Lung (tissue), 12 donors: ENCODE data around the gene YTHDF2. TPM values are rescaled to one million over a fixed set of nuclear protein-coding genes. Genes with fewer than 3 reads are reported as not detected.

Source experiments
- ATAC-seq: fragments of 200-7000 bp; cut with Tn5 transposase; one replicate; pipeline ENCODE4 v1.9.1; 2020; ENCODE audit warnings: moderate number of reproducible peaks; ENCODE audit not compliant: insufficient read depth, low FRiP score
- DNase-seq, 3 donors: peaks; one replicate each; pipeline ENCODE4 v3.0.0-alpha.2; 2013 to 2017
- H3K27ac ChIP-seq, 2 donors: one replicate each; pipeline ENCODE4 v1.5.1; 2013; ENCODE audit warnings: mild to moderate bottlenecking in 2 of 2, moderate library complexity in 2 of 2, control low read depth in 1 of 2, inconsistent platforms in 1 of 2, low read depth in 1 of 2, low read length in 1 of 2
- H3K27me3 ChIP-seq, 3 donors: one replicate each; pipeline ENCODE4 v1.5.1; 2013; ENCODE audit warnings: low read length in 2 of 3; ENCODE audit not compliant: control insufficient read depth in 3 of 3, insufficient read depth in 3 of 3
- H3K36me3 ChIP-seq, 4 donors: one replicate each; pipeline ENCODE4 v1.5.1; 2013; ENCODE audit warnings: low read length in 4 of 4, mild to moderate bottlenecking in 1 of 4, moderate library complexity in 1 of 4; ENCODE audit not compliant: control insufficient read depth in 4 of 4, insufficient read depth in 4 of 4
- H3K4me1 ChIP-seq, 5 donors: one replicate each; pipeline ENCODE4 v1.5.1; 2013; ENCODE audit warnings: low read length in 5 of 5, mild to moderate bottlenecking in 2 of 5, moderate library complexity in 1 of 5; ENCODE audit not compliant: control insufficient read depth in 5 of 5, insufficient read depth in 5 of 5
- H3K4me3 ChIP-seq: one replicate; pipeline ENCODE4 v1.5.1; 2013; ENCODE audit warnings: mild to moderate bottlenecking, control low read depth, moderate library complexity
- H3K9ac ChIP-seq, 2 donors: one replicate each; pipeline ENCODE4 v1.5.1; 2013; ENCODE audit warnings: low read length in 2 of 2, control low read depth in 1 of 2; ENCODE audit not compliant: insufficient read depth in 1 of 2
- H3K9me3 ChIP-seq, 4 donors: one replicate each; pipeline ENCODE4 v1.5.1; 2013; ENCODE audit warnings: low read length in 3 of 4, mild to moderate bottlenecking in 1 of 4, moderate library complexity in 1 of 4; ENCODE audit not compliant: control insufficient read depth in 4 of 4, insufficient read depth in 3 of 4
- CTCF ChIP-seq: IDR thresholded peaks from 2 replicates; pipeline ENCODE4 v1.5.1; 2012; ENCODE audit warnings: mild to moderate bottlenecking; ENCODE audit errors: control extremely low read depth, extremely low read depth
- WGBS, 2 donors: extraction: QIAGEN DNeasy Blood & Tissue Kit; methylation state at CpG; one replicate each; pipeline ENCODE4 v1.1.7; 2013; 5-methylcytosine and 5-hydroxymethylcytosine counted together
- polyA plus RNA-seq, 2 donors: library from polyadenylated mRNA; stranded (reverse); fragments of 200-250 nt; gene quantifications; one replicate each; pipeline ENCODE4 v1.2.1, GENCODE V29; 2013
- total RNA-seq, 2 donors: library from RNA; depleted of rRNA in 1 of 2; stranded (reverse); fragments of >200 nt in 1 of 2; gene quantifications; one replicate each; pipeline ENCODE4 v1.2.1, GENCODE V29; 2014 to 2021
- donor health status: control.
- donor health status: control.
- donor health status: Bipolar disorder and iron deficiency.
- donor health status: healthy.
- donor health status: DM: yes; HTN: yes; CAD: no.

YTHDF2 gene
- total and polyA plus RNA-seq, 4 donors, result 34.3 to 65.8 (median 47.3) TPM

- 95 to 98% methylated on average over 2 of the region's 2 CpGs for WGBS, 2 donors
- Histone ChIP-seq H3K27ac (no peak overlapping the region), H3K9me3 (no peaks in the 10 kb centered on the region), H3K4me3 (no peak overlapping the region), H3K36me3 (peaks cover 12 to 15% (median 13%) of the 10 kb centered on the region in 4 donors), H3K27me3 (no peaks in the 10 kb centered on the region), H3K9ac (no peak overlapping the region), H3K4me1 (peaks cover 0 to 3% (median 0%) of the 10 kb centered on the region in 5 donors)
- DNase-seq (no peak), ATAC-seq (no peak)
- no peak for TF ChIP-seq CTCF
These were observed 20.4 kb upstream of the YTHDF2 start for GRCh38 chr1:28716336-28716735.

- Histone ChIP-seq H3K27me3 (no peaks in the 10 kb centered on the region), H3K9me3 (no peaks in the 10 kb centered on the region), H3K36me3 (peaks cover 4 to 8% (median 7%) of the 10 kb centered on the region in 4 donors), H3K4me1 (peaks cover 0 to 3% (median 0%) of the 10 kb centered on the region in 5 donors), H3K4me3 (no peak overlapping the region), H3K9ac (no peak overlapping the region), H3K27ac (no peak overlapping the region)
- no peak for TF ChIP-seq CTCF
- WGBS, 2 donors, result 97 to 100% methylated on average over 1 of the region's 1 CpG
- ATAC-seq, result no peak
- no peak for DNase-seq
These were observed 18.6 kb upstream of the YTHDF2 start for GRCh38 chr1:28718166-28718565.

GRCh38 chr1:28718586-28719331 is 18.0 kb upstream of the YTHDF2 start:
- Histone ChIP-seq H3K27ac (no peak overlapping the region), H3K4me3 (no peak overlapping the region), H3K9me3 (no peaks in the 10 kb centered on the region), H3K9ac (no peak overlapping the region), H3K27me3 (no peaks in the 10 kb centered on the region), H3K36me3 (peaks cover 4 to 8% (median 6%) of the 10 kb centered on the region in 4 donors), H3K4me1 (peaks cover 0 to 3% (median 0%) of the 10 kb centered on the region in 5 donors)
- no peak for TF ChIP-seq CTCF
- whole genome bisulfite sequencing, 2 donors, result 81 to 88% methylated on average over 4 of the region's 4 CpGs
- peak in 1 of 3 donors; percentile 4 for DNase-seq
- no peak for ATAC-seq

- TF ChIP-seq CTCF, result no peak
- Histone ChIP-seq H3K27ac (no peak overlapping the region), H3K9me3 (no peaks in the 10 kb centered on the region)
These were observed 17.5 kb upstream of the YTHDF2 start for GRCh38 chr1:28719332-28719619.

More at GRCh38 chr1:28719332-28719619, 17.5 kb upstream of the YTHDF2 start:
- Histone ChIP-seq H3K36me3 (peaks cover 3 to 6% (median 3%) of the 10 kb centered on the region in 4 donors), H3K9ac (no peak overlapping the region), H3K4me1 (peaks cover 0 to 2% (median 0%) of the 10 kb centered on the region in 5 donors), H3K4me3 (no peak overlapping the region), H3K27me3 (no peaks in the 10 kb centered on the region)
- ATAC-seq (no peak), DNase-seq (no peak)
